Measurements from ENCODE around the gene GUK1.
A peak's percentile ranks its signal among the peaks of the same experiment; 100 is the strongest.

GUK1 gene

DNA sequence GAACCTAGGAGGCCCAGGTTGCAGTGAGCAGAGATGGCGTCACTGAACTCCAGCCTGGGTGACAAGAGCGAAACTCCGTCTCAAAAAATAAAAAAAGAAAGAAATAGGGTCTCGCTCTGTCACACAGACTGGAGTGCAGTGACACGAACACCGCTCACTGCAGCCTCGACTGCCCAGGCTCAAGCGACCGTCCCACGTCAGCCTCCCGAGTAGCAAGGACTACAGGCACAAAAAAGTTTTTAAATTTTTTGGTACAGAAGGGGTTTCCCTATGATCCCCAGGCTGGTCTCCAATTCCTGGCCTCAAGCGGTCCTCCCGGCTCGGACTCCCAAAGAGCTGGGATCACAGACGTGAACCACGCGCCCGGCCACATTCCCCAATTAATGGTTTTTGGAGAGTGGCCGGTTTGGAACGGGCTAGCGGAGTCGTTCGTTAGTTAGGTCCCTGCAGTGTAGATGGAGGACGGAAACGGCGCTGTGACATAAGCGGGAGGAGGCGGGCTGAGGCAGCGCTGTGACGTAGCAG is 611 bp upstream of the GUK1 start:
- TF ChIP-seq ZBTB7A (IDR thresholded peaks at IDR 0.05; ENCODE audit: low read depth) (no peak), YY1 (IDR thresholded peaks at IDR 0.05; ENCODE audit: low read depth) (peak; percentile 61)

DNA sequence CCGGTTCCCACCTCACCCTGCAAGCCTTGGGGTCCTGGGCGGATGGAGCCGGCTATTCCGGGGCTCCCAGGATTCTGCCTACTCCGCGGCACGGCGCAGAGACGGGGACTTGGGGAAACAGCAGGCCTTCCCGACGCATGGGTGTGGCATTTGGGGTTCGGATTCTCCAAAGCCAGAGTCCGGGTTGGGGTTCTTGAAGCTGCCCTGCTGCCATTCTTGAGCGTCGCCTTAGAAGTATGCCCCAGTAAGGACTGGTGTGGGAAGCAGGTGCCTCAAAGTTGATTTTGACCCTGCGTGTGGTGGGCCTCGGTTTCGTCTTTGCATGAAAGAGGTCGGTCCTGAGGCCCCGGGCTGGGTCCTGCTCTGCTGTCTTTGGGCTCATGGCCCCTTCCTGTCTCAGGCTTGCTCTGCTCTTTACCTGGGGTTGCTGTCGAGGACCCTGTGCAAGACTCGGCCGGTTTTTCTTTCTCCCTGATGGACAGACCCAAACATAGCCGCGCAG is 696 bp downstream of the GUK1 start:
- TF ChIP-seq, protein P1, sequence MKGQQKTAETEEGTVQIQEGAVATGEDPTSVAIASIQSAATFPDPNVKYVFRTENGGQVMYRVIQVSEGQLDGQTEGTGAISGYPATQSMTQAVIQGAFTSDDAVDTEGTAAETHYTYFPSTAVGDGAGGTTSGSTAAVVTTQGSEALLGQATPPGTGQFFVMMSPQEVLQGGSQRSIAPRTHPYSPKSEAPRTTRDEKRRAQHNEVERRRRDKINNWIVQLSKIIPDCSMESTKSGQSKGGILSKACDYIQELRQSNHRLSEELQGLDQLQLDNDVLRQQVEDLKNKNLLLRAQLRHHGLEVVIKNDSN (IDR thresholded peaks at IDR 0.05): no peak
- no peak for TF ChIP-seq TCF12 (IDR thresholded peaks at IDR 0.05; ENCODE audit: low read depth)
- TF ChIP-seq CEBPB (IDR thresholded peaks at IDR 0.05): no peak
- TF ChIP-seq RAD21 (IDR thresholded peaks at IDR 0.05; ENCODE audit: low read depth): no peak
- no peak for TF ChIP-seq TEAD4 (IDR thresholded peaks at IDR 0.05)
- no peak for TF ChIP-seq EGR1 (IDR thresholded peaks at IDR 0.05)

DNA sequence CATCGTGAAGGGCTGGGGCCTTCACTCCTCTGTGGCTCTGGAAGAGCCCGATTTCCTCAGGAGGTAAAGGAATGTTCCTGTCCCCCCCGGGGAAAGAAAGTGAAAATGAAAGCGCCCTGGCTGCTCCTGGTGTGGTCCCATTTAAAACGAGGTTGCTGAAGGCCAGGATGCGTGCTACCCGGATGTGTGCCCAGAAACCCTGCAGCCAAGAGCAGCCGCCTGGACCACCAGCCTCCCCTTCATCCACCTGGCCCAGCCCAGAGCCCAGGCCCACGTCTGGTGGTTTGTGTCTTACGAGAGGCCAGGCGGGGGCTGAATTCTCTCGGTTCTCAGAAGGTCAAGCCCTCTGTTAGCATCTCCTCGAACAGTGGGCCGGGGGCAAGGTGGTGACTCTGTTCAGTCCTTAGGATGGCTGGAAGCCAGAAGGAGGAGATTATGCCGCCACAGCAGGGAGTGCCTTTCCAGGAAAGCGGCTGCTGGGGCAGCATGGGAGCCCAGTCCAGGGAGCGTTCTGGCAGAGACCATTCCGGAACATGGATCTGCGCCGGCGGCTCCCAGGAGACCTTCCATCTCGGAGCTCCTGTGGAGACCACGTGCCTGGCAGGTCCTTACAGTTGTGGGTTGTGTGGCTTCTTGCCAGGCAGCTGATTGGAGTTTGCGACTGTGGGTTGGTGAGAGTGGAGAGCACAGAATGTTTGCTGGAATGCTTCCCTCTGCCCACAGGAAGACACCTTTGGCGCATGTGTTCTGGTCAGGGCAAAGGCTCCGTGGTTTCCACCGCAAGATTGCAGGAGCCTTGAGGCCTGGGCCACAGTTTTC is 1.4 kb downstream of the GUK1 start:
- TF ChIP-seq TAF1 (IDR thresholded peaks at IDR 0.05; ENCODE audit: low read depth): no peak
- TF ChIP-seq, protein P2, sequence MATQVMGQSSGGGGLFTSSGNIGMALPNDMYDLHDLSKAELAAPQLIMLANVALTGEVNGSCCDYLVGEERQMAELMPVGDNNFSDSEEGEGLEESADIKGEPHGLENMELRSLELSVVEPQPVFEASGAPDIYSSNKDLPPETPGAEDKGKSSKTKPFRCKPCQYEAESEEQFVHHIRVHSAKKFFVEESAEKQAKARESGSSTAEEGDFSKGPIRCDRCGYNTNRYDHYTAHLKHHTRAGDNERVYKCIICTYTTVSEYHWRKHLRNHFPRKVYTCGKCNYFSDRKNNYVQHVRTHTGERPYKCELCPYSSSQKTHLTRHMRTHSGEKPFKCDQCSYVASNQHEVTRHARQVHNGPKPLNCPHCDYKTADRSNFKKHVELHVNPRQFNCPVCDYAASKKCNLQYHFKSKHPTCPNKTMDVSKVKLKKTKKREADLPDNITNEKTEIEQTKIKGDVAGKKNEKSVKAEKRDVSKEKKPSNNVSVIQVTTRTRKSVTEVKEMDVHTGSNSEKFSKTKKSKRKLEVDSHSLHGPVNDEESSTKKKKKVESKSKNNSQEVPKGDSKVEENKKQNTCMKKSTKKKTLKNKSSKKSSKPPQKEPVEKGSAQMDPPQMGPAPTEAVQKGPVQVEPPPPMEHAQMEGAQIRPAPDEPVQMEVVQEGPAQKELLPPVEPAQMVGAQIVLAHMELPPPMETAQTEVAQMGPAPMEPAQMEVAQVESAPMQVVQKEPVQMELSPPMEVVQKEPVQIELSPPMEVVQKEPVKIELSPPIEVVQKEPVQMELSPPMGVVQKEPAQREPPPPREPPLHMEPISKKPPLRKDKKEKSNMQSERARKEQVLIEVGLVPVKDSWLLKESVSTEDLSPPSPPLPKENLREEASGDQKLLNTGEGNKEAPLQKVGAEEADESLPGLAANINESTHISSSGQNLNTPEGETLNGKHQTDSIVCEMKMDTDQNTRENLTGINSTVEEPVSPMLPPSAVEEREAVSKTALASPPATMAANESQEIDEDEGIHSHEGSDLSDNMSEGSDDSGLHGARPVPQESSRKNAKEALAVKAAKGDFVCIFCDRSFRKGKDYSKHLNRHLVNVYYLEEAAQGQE (IDR thresholded peaks at IDR 0.05; ENCODE audit: low read depth): no peak
- no peak for TF ChIP-seq CEBPB (IDR thresholded peaks at IDR 0.05)
- TF ChIP-seq, protein P1 (IDR thresholded peaks at IDR 0.05): no peak
- no peak for TF ChIP-seq NFIC (IDR thresholded peaks at IDR 0.05)
- no peak for TF ChIP-seq FOXM1 (IDR thresholded peaks at IDR 0.05; ENCODE audit: borderline replicate concordance, low read depth)
- no peak for TF ChIP-seq ZBTB7A (IDR thresholded peaks at IDR 0.05; ENCODE audit: low read depth)
- TF ChIP-seq EP300 (IDR thresholded peaks at IDR 0.05; ENCODE audit: borderline replicate concordance): no peak
- no peak for TF ChIP-seq EGR1 (IDR thresholded peaks at IDR 0.05)
- no peak for TF ChIP-seq RAD21 (IDR thresholded peaks at IDR 0.05; ENCODE audit: low read depth)
- TF ChIP-seq TCF12 (IDR thresholded peaks at IDR 0.05; ENCODE audit: low read depth): no peak
- no peak for TF ChIP-seq CREB1 (IDR thresholded peaks at IDR 0.05; ENCODE audit: low read depth)
- TF ChIP-seq TEAD4 (IDR thresholded peaks at IDR 0.05): no peak
- TF ChIP-seq, protein P3, sequence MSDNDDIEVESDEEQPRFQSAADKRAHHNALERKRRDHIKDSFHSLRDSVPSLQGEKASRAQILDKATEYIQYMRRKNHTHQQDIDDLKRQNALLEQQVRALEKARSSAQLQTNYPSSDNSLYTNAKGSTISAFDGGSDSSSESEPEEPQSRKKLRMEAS (IDR thresholded peaks at IDR 0.05): no peak
- no peak for TF ChIP-seq YY1 (IDR thresholded peaks at IDR 0.05; ENCODE audit: low read depth)

DNA sequence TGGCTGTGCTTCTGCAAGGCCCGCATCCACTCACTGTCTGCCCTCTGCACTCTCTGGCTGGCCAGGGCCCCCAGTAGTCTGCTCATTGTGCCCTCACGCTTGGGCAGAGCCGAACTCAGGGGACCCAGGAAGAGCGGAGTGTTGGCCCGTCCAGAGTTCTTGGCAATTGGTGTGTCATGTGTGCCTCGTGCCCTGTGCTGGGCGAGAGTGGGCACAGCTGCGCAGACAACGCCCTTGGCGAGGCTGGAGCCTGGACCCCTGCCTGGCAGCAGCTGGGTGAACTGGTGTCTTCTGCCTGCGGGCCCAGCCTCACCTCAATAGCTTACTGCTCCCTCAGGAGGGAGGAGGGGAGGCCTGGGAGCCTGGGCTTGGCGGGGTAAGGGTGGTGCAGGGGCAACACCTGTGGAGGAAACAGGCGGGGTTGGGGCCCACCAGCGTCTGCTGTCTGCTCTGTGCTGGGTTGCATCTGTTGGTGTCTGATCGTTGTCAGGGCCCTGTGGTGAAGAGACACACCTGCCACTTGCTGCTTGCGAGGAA is 2.1 kb downstream of the GUK1 start:
- no peak for TF ChIP-seq TEAD4 (IDR thresholded peaks at IDR 0.05)
- no peak for TF ChIP-seq FOXM1 (IDR thresholded peaks at IDR 0.05; ENCODE audit: borderline replicate concordance, low read depth)
- TF ChIP-seq NFIC (IDR thresholded peaks at IDR 0.05): no peak
- TF ChIP-seq, protein P3 (IDR thresholded peaks at IDR 0.05): no peak
- no peak for TF ChIP-seq CREB1 (IDR thresholded peaks at IDR 0.05; ENCODE audit: low read depth)
- TF ChIP-seq EP300 (IDR thresholded peaks at IDR 0.05; ENCODE audit: borderline replicate concordance): no peak
- TF ChIP-seq YY1 (IDR thresholded peaks at IDR 0.05; ENCODE audit: low read depth): no peak
- no peak for TF ChIP-seq CEBPB (IDR thresholded peaks at IDR 0.05)
- TF ChIP-seq, protein P1 (IDR thresholded peaks at IDR 0.05): no peak
- TF ChIP-seq EGR1 (IDR thresholded peaks at IDR 0.05): no peak
- TF ChIP-seq ZBTB7A (IDR thresholded peaks at IDR 0.05; ENCODE audit: low read depth): no peak
- TF ChIP-seq RAD21 (IDR thresholded peaks at IDR 0.05; ENCODE audit: low read depth): no peak
- TF ChIP-seq TAF1 (IDR thresholded peaks at IDR 0.05; ENCODE audit: low read depth): no peak
- TF ChIP-seq TCF12 (IDR thresholded peaks at IDR 0.05; ENCODE audit: low read depth): no peak
- TF ChIP-seq, protein P2 (IDR thresholded peaks at IDR 0.05; ENCODE audit: low read depth): no peak

DNA sequence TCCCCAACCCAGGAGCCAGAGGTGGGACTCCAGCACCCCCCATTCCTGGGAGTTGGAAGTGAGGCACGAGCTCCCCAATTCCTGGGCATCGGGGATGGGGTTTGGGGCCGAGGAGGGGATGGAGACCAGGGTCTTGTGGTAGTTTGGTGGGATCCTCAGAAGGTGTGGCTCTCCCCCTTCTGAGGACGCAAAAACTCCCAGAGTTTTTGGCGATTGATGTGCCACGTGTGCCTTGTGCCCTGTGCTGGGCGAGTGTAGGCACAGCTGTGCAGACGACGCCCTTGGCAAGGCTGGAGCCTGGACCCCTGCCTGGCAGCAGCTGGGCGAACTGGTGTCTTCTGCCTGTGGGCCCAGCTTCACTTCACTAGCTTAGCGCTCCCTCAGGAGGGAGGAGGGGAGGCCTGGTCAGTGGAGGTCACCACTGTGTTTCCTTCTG is 2.6 kb downstream of the GUK1 start:
- TF ChIP-seq NFIC (IDR thresholded peaks at IDR 0.05): no peak
- TF ChIP-seq EP300 (IDR thresholded peaks at IDR 0.05; ENCODE audit: borderline replicate concordance): no peak
- TF ChIP-seq FOXM1 (IDR thresholded peaks at IDR 0.05; ENCODE audit: borderline replicate concordance, low read depth): no peak
- TF ChIP-seq CEBPB (IDR thresholded peaks at IDR 0.05): no peak
- no peak for TF ChIP-seq TCF12 (IDR thresholded peaks at IDR 0.05; ENCODE audit: low read depth)
- no peak for TF ChIP-seq RAD21 (IDR thresholded peaks at IDR 0.05; ENCODE audit: low read depth)
- TF ChIP-seq, protein P1 (IDR thresholded peaks at IDR 0.05): no peak
- TF ChIP-seq, protein P3 (IDR thresholded peaks at IDR 0.05): no peak
- no peak for TF ChIP-seq TEAD4 (IDR thresholded peaks at IDR 0.05)
- TF ChIP-seq ZBTB7A (IDR thresholded peaks at IDR 0.05; ENCODE audit: low read depth): no peak
- TF ChIP-seq CREB1 (IDR thresholded peaks at IDR 0.05; ENCODE audit: low read depth): no peak
- TF ChIP-seq TAF1 (IDR thresholded peaks at IDR 0.05; ENCODE audit: low read depth): no peak
- TF ChIP-seq EGR1 (IDR thresholded peaks at IDR 0.05): no peak
- TF ChIP-seq YY1 (IDR thresholded peaks at IDR 0.05; ENCODE audit: low read depth): no peak
- TF ChIP-seq, protein P2 (IDR thresholded peaks at IDR 0.05; ENCODE audit: low read depth): no peak
